HCT116 (cell line): ENCODE measurements around the gene BTNL2. TPM values are rescaled to one million over a fixed set of nuclear protein-coding genes. Genes with fewer than 3 reads are reported as not detected.

Experiments
- ATAC-seq: fragments of 200-7000 bp; cut with Tn5 transposase; 2 replicates; pipeline ENCODE4 v1.9.1; 2020; ENCODE audit warnings: mild to moderate bottlenecking, moderate library complexity
- BruUV-seq: library from RNA; stranded (reverse); fragments of 400-500 nt; replicated peaks from 2 replicates; lab custom pipeline; 2021; lab: Mats Ljungman, UMichigan
- CTCF ChIA-PET: fragments of 300-600 bp; sonication (Branson Sonifier 250); formaldehyde crosslinking; loops from one replicate; lab custom pipeline; 2021; ENCODE audit warnings: antibody characterized with exemption; lab: Charles Lee
- POLR2A ChIA-PET: fragments of 300-600, 350-600 bp; sonication (Branson Sonifier 250); formaldehyde crosslinking; loops from one replicate; lab custom pipeline; 2021; ENCODE audit warnings: antibody characterized with exemption; lab: Charles Lee
- RAD21 ChIA-PET, 2 experiments: fragments of 300-600 bp; sonication (Branson Sonifier 250); formaldehyde crosslinking; loops; one replicate each; lab custom pipeline; 2023; ENCODE audit warnings: low total read pairs in 2 of 2; ENCODE audit not compliant: uncharacterized antibody in 2 of 2, unreplicated experiment in 2 of 2, low non-redundant PET in 1 of 2; lab: Charles Lee
- DNase-seq: peaks from one replicate; pipeline ENCODE4 v3.0.0-alpha.2; 2010; ENCODE audit warnings: low read depth, low spot score
- H2AFZ ChIP-seq: fragments of 200-600 bp; shearing (Covaris generic), sonication (generic); 2 replicates; pipeline ENCODE4 v1.6.1; 2017; ENCODE audit warnings: low read depth, mixed run types, mixed read lengths, antibody characterized with exemption, low read length; ENCODE audit not compliant: poor library complexity, severe bottlenecking
- H3K27ac ChIP-seq: 2 replicates; pipeline ENCODE4 v1.5.1; 2012; ENCODE audit warnings: low read depth, low read length
- H3K27me3 ChIP-seq: fragments of 200-600 bp; sonication (generic); 2 replicates; pipeline ENCODE4 v1.6.1; 2016; ENCODE audit warnings: mixed run types, low read length, mixed read lengths; ENCODE audit not compliant: insufficient read depth
- H3K36me3 ChIP-seq, 2 experiments: fragments of 200-500 bp in 1 of 2; fragments of 200-600 bp in 1 of 2; sonication (Bioruptor generic) in 1 of 2; sonication (generic) in 1 of 2; 2 replicates each; pipeline versions ENCODE4 v1.5.1 to v1.6.1; 2014 to 2016; ENCODE audit warnings: low read length in 2 of 2, inconsistent platforms in 1 of 2, mixed read lengths in 1 of 2, mixed run types in 1 of 2; ENCODE audit not compliant: insufficient read depth in 2 of 2, control insufficient read depth in 1 of 2
- H3K4me1 ChIP-seq, 2 experiments: fragments of 200-600 bp in 1 of 2; sonication (generic) in 1 of 2; 2 replicates each; pipeline versions ENCODE4 v1.5.1 to v1.6.1; 2012 to 2017; ENCODE audit warnings: low read length in 2 of 2, inconsistent platforms in 1 of 2, mild to moderate bottlenecking in 1 of 2, mixed read lengths in 1 of 2, mixed run types in 1 of 2, moderate library complexity in 1 of 2; ENCODE audit not compliant: insufficient read depth in 2 of 2, control insufficient read depth in 1 of 2
- H3K4me2 ChIP-seq: fragments of 200-600 bp; sonication (generic); 2 replicates; pipeline ENCODE4 v1.6.1; 2017; ENCODE audit warnings: mixed run types, low read length, mixed read lengths
- H3K4me3 ChIP-seq, 2 experiments: fragments of 200-600 bp in 1 of 2; sonication (generic) in 1 of 2; replicated peaks in 1 of 2; 2 replicates each; pipeline ENCODE4 v1.5.1; 2011 to 2016; ENCODE audit warnings: low read length in 2 of 2, control low read depth in 1 of 2, low read depth in 1 of 2, mild to moderate bottlenecking in 1 of 2, mixed read lengths in 1 of 2, mixed run types in 1 of 2
- H3K79me2 ChIP-seq: fragments of 200-600 bp; sonication (generic); 2 replicates; pipeline ENCODE4 v1.6.1; 2017; ENCODE audit warnings: mild to moderate bottlenecking, mixed run types, low read length, moderate library complexity, mixed read lengths; ENCODE audit not compliant: insufficient read depth
- H3K9ac ChIP-seq: fragments of 200-600 bp; sonication (generic); 2 replicates; pipeline ENCODE4 v1.6.1; 2016; ENCODE audit warnings: low read length, mixed read lengths
- H3K9me2 ChIP-seq: fragments of 200-600 bp; sonication (generic), shearing (Covaris generic); 2 replicates; pipeline ENCODE4 v1.6.1; 2017; ENCODE audit warnings: mixed run types, mild to moderate bottlenecking, moderate library complexity; ENCODE audit not compliant: insufficient read depth
- H3K9me3 ChIP-seq, 2 experiments: fragments of 200-500 bp in 1 of 2; fragments of 200-600 bp in 1 of 2; sonication (Bioruptor generic) in 1 of 2; sonication (generic) in 1 of 2; 2 replicates each; pipeline ENCODE4 v1.6.1; 2014 to 2017; ENCODE audit warnings: low read length in 2 of 2, mixed read lengths in 2 of 2, inconsistent platforms in 1 of 2, low read depth in 1 of 2, mild to moderate bottlenecking in 1 of 2, mixed run types in 1 of 2, moderate library complexity in 1 of 2; ENCODE audit not compliant: control insufficient read depth in 1 of 2, insufficient read depth in 1 of 2
- H4K20me1 ChIP-seq: fragments of 200-600 bp; sonication (generic), shearing (Covaris generic); 2 replicates; pipeline ENCODE4 v1.6.1; 2017; ENCODE audit warnings: mixed run types, mild to moderate bottlenecking, moderate library complexity; ENCODE audit not compliant: insufficient read depth
- POLR2A ChIP-seq: IDR thresholded peaks from 2 replicates; pipeline ENCODE4 v1.7.0; 2011; ENCODE audit warnings: borderline replicate concordance; ENCODE audit not compliant: insufficient read depth, insufficient read length; ENCODE audit errors: extremely low read depth
- RAD21 ChIP-seq: IDR thresholded peaks from 2 replicates; pipeline ENCODE4 v1.6.1; 2012; ENCODE audit warnings: low read depth, mild to moderate bottlenecking
- SRF ChIP-seq: IDR thresholded peaks from 2 replicates; pipeline ENCODE4 v1.6.1; 2012; ENCODE audit warnings: low read depth
- TCF7L2 ChIP-seq: IDR thresholded peaks from 2 replicates; pipeline ENCODE4 v1.7.0; 2011; ENCODE audit warnings: borderline replicate concordance, inconsistent platforms; ENCODE audit not compliant: insufficient read depth, insufficient read length; ENCODE audit errors: extremely low read depth
- intact Hi-C: fragments of 100-400 bp; cut with micrococcal nuclease; formaldehyde crosslinking; loops from 2 replicates; pipeline ENCODE4 v1.10.0; 2022
- total RNA-seq: library from RNA; stranded (reverse); gene quantifications from one replicate; pipeline ENCODE4 v1.2.1, GENCODE V29; 2021; ENCODE audit not compliant: unreplicated experiment
- TF ChIP-seq, protein P1 (sequence below), 3 experiments: fragments of 200-600 bp in 1 of 3; sonication (generic) in 1 of 3; IDR thresholded peaks in 2 of 3; conservative IDR thresholded peaks in 1 of 3; 2 replicates each; pipeline ENCODE4 v1.5.1; 2012 to 2017; ENCODE audit warnings: low read depth in 2 of 3, low read length in 2 of 3, antibody characterized with exemption in 1 of 3, borderline replicate concordance in 1 of 3, control low read depth in 1 of 3, mild to moderate bottlenecking in 1 of 3, mixed read lengths in 1 of 3, mixed run types in 1 of 3, moderate library complexity in 1 of 3; ENCODE audit not compliant: insufficient read depth in 1 of 3
- TF ChIP-seq, protein P2 (sequence below): IDR thresholded peaks from 2 replicates; pipeline ENCODE4 v1.6.1; 2012

Gene BTNL2
- total RNA-seq, 1 experiment from 2014 or later = not detected

DNA sequence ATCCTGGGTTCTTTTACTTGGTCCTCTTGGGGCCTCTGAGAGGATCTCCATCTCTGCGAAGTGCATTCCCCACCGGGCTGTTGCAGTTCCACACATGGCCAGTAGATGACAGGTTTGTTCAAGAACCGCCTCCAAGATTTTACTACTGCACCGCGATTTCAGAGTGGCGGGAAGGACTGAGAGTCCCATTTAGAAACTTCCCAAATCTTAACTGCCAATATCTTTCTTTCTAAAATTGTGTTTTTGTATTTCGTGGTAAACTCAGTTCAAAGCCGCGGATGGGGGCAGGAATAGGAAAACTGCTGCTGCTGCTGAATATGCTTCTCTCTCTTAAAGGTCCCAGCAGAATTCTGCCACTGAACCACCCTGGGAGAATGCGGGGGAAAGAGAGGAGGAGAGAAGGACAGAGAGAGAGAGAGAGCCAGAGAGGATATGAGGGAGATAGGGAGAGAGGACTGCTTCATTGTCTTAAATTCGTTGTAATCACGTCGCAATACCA is 8.6 kb upstream of the BTNL2 start (continued):
- TF ChIP-seq, protein P1, sequence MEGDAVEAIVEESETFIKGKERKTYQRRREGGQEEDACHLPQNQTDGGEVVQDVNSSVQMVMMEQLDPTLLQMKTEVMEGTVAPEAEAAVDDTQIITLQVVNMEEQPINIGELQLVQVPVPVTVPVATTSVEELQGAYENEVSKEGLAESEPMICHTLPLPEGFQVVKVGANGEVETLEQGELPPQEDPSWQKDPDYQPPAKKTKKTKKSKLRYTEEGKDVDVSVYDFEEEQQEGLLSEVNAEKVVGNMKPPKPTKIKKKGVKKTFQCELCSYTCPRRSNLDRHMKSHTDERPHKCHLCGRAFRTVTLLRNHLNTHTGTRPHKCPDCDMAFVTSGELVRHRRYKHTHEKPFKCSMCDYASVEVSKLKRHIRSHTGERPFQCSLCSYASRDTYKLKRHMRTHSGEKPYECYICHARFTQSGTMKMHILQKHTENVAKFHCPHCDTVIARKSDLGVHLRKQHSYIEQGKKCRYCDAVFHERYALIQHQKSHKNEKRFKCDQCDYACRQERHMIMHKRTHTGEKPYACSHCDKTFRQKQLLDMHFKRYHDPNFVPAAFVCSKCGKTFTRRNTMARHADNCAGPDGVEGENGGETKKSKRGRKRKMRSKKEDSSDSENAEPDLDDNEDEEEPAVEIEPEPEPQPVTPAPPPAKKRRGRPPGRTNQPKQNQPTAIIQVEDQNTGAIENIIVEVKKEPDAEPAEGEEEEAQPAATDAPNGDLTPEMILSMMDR (IDR thresholded peaks at IDR 0.05 in 2 of 3, conservative IDR thresholded peaks at IDR 0.05 in 1 of 3; ENCODE audit: borderline replicate concordance in 1 of 3, insufficient read depth in 1 of 3, low read depth in 2 of 3, low read length in 2 of 3) = peak; percentile 89 to 99 (median 97)
- no peak for TF ChIP-seq POLR2A

DNA sequence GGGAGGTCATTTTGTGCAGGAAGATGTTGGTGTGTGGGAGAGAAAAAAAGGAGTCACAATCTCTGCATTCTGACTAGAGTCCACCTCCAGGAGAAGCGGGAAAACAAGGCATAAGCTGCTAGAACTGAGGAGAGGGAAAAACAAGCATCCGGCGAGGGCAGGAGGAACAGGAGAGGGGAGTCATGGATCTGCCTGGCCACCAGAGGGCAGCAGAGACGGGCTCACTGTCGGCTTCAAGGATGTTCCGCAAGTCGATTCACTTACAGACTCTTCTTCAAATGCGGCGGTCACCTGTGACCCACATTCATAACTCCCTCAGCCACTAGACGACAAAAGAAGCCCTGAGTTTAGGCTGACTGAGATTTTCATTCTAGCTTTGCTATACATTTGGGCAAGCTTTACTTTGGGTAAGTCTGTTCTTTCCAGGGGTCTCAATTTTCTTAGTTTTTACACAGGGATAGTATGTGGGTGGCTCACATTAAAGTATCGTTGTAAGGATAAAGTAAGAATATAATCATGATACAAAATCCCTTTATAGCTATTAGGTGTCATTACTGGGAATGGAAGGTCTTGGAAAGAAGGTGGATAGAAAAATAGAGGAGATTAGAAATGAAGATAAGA is 6.6 kb upstream of the BTNL2 start:
- no TSS peak for BruUV-seq
- no peak overlapping the region for H3K27ac ChIP-seq
- H4K20me1 ChIP-seq = no peaks in the 10 kb centered on the region
- DNase-seq = peak; percentile 69
- no peaks in the 10 kb centered on the region for H3K9me2 ChIP-seq
- H3K9me3 ChIP-seq = no peaks in the 10 kb centered on the region
- H3K4me1 ChIP-seq = peaks cover 0 to 12% of the 10 kb centered on the region in 2 experiments; a peak in 2 of 4 replicates
- POLR2A ChIA-PET = interaction anchor here (0.5 kb wide), 1 partner anchor 464 kb away, joined by 3 read pairs; no protein-coding TSS in a partner anchor
- H3K27me3 ChIP-seq = no peaks in the 10 kb centered on the region
- no peak overlapping the region; a peak in 1 of 4 replicates for H3K4me3 ChIP-seq
- H2AFZ ChIP-seq = peak overlapping the region; percentile 95
- RAD21 ChIA-PET = interaction anchor here in 1 of 2 experiments (0.8 to 2.0 kb wide), 3 partner anchors 326 to 455 kb away, joined by 3 to 4 read pairs (median 4); no protein-coding TSS in a partner anchor
- no peak overlapping the region for H3K9ac ChIP-seq
- peak; percentile 85 for ATAC-seq
- CTCF ChIA-PET = interaction anchor here (0.6 to 3.9 kb wide), 19 partner anchors 9 to 455 kb away, joined by 3 to 33 read pairs (median 5); partner anchors contain the start of gene TAP2
- intact Hi-C loops = loop anchor here (2.0 kb wide), 1 partner anchor 455 kb away; no protein-coding TSS in a partner anchor
- no peaks in the 10 kb centered on the region for H3K79me2 ChIP-seq
- no peaks in the 10 kb centered on the region for H3K36me3 ChIP-seq
- peak overlapping the region; percentile 60 for H3K4me2 ChIP-seq
- peak; percentile 89 for TF ChIP-seq RAD21
- peak; percentile 45 for TF ChIP-seq TCF7L2
- TF ChIP-seq SRF = no peak
- TF ChIP-seq, protein P2, sequence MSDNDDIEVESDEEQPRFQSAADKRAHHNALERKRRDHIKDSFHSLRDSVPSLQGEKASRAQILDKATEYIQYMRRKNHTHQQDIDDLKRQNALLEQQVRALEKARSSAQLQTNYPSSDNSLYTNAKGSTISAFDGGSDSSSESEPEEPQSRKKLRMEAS = no peak
- TF ChIP-seq, protein P1 (IDR thresholded peaks at IDR 0.05 in 2 of 3, conservative IDR thresholded peaks at IDR 0.05 in 1 of 3; ENCODE audit: borderline replicate concordance in 1 of 3, insufficient read depth in 1 of 3, low read depth in 2 of 3, low read length in 2 of 3) = peak; percentile 73 to 91 (median 88)
